GM18499 (cell line): Measurements from ENCODE around the gene PPIE.

Experiments
- ATAC-seq: cut with Tn5 transposase; IDR thresholded peaks from one replicate; pipeline ENCODE4 v1.9.1; 2021; ENCODE audit warnings: moderate number of reproducible peaks; ENCODE audit not compliant: insufficient read depth, unreplicated experiment

The PPIE gene

GRCh38 chr1:39798859-39799769 is 60.4 kb downstream of the PPIE start:
- ATAC-seq: peak; percentile 82

DNA sequence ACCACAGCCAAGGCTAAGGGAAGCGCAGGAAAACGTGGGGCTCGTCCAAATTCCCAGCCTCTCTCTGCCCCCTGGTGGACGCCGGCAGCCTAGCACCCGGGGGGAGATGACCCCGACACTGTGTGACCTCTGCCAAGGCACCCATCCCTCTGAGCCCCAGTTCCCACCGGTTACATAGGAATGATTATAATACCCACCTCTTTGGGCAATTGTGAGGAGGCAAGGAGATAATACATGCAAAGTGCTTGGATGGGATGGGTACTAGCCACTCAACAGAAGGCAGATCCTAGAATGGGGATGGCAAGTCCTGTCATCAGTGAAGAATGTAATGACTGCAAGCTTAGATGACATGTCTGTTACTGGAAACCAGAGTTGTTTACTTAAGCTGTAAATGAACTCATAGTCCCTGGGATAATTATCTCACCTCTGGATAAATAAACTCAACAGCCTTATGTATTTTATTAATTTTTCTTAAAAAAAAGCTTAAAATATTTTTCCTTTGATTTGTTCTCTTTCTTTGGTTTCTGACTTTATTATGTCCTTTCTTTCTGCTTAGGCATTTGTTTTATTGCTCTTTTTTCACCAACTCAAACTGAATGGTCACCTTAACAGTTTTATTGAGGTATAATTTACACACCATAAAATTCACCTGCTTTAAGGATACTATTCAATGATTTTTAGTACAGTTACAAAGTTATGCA is 61.2 kb downstream of the PPIE start:
- ATAC-seq: peak; percentile 32

- no peak for ATAC-seq
Measured at GRCh38 chr1:39800471-39800835, 61.8 kb downstream of the PPIE start.

GRCh38 chr1:39802496-39803260 is 64.0 kb downstream of the PPIE start:
- no peak for ATAC-seq

GRCh38 chr1:39805385-39805784 is 66.7 kb downstream of the PPIE start:
- ATAC-seq: no peak

DNA sequence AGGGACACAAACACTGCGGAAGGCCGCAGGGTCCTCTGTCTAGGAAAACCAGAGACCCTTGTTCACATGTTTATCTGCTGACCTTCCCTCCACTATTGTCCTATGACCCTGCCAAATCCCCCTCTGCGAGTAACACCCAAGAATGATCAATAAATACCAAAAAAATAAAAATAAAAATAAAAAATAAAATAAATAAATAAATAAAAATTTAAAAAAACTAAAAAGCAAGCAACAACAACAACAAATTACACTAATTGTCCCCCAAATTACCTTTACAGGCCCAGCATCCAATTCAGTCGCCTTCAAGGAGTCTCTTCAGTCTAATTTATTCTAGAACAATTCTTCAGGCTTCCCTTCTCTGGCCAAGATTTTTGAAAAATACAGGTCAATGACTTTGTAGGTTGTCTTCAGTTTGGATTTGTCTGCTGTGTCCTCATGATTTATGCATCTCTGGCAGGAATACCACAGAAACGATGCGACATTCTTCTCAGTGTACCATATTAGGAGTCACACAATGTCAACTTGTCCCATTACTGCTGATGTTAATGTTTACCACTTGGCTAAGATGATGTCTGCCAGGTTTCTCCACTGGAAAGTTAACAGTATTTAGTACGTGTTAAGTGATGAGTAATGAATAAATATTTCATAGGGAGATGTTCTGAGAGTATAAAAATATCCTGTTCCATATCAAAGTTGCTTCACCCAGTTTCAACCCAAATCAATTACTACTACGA is 70.3 kb downstream of the PPIE start:
- no peak for ATAC-seq

DNA sequence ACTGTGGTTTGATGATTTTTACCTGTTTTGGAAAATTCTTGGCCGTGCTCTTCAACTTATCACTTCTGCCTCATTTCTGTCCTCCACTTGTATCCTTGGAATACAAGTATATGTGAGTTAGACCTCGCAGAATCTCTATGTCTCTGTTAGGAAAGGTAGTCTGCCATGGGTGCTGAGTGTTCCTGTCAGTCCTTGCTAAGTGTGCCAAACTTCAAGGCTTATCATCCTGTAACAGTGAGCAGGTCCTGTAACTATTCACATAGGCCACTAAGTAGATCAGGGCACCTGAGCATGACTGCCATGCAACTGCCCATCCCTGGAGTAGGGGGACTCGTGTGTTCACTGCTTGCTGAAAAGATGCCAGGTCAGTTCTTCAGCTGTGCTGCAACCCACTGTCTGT is 74.2 kb downstream of the PPIE start:
- ATAC-seq: no peak
